Bronchial epithelial cell (primary cell): ENCODE measurements around the gene MYG1. TPM values are rescaled to one million over a fixed set of nuclear protein-coding genes. Genes with fewer than 3 reads are reported as not detected.

Experiments
- DNase-seq: peaks from one replicate; pipeline ENCODE4 v3.0.0-alpha.2; 2010; ENCODE audit warnings: low read depth
- FAIRE-seq: peaks from 2 replicates; lab custom pipeline; 2011; peaks lifted over from hg19 to GRCh38; lab: Jason Lieb, UNC
- H3K27me3 ChIP-seq: 2 replicates; pipeline ENCODE4 v1.5.1; 2011; ENCODE audit warnings: low read length; ENCODE audit not compliant: control insufficient read depth, insufficient read depth
- H3K36me3 ChIP-seq: 2 replicates; pipeline ENCODE4 v1.5.1; 2011; ENCODE audit warnings: low read length; ENCODE audit not compliant: control insufficient read depth, insufficient read depth
- H3K4me3 ChIP-seq: 2 replicates; pipeline ENCODE4 v1.5.1; 2011; ENCODE audit warnings: mild to moderate bottlenecking, low read depth, low read length, control low read depth
- total RNA-seq: library from RNA; depleted of rRNA; stranded (reverse); fragments of >200 nt; gene quantifications from 2 replicates; pipeline ENCODE4 v1.2.1, GENCODE V29; 2014
- TF ChIP-seq, protein P1 (sequence below): IDR thresholded peaks from 2 replicates; pipeline ENCODE4 v1.5.1; 2011; ENCODE audit warnings: mild to moderate bottlenecking, moderate library complexity, low read length, control low read depth, inconsistent platforms; ENCODE audit not compliant: insufficient read depth, severe bottlenecking

MYG1 gene
- total RNA-seq, 1 donor from 2014 or later: 29.7 TPM

DNA sequence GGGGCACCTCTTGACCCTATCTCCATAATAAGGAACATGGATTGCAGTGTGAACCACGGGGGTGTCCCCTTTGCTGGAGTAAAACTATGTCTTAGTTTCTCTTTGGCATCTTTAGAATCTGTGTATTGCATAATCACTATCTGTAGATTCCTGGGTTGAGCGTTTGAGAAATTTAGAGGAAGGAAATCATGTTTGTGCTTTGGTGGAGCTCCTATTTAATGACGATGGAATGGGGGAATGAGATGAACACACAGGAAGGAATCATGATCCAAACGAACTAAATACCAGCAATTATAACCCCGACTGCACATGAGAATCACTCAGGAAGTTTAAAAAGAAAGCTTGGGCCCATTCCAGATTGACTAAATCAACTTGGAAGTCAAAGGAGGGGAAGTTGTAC is 1.3 kb upstream of the MYG1 start:
- peaks cover 11% of the 10 kb centered on the region for H3K36me3 ChIP-seq
- TF ChIP-seq, protein P1, sequence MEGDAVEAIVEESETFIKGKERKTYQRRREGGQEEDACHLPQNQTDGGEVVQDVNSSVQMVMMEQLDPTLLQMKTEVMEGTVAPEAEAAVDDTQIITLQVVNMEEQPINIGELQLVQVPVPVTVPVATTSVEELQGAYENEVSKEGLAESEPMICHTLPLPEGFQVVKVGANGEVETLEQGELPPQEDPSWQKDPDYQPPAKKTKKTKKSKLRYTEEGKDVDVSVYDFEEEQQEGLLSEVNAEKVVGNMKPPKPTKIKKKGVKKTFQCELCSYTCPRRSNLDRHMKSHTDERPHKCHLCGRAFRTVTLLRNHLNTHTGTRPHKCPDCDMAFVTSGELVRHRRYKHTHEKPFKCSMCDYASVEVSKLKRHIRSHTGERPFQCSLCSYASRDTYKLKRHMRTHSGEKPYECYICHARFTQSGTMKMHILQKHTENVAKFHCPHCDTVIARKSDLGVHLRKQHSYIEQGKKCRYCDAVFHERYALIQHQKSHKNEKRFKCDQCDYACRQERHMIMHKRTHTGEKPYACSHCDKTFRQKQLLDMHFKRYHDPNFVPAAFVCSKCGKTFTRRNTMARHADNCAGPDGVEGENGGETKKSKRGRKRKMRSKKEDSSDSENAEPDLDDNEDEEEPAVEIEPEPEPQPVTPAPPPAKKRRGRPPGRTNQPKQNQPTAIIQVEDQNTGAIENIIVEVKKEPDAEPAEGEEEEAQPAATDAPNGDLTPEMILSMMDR: no peak
- no peak overlapping the region for H3K4me3 ChIP-seq
- DNase-seq: peak; percentile 40
- no peaks in the 10 kb centered on the region for H3K27me3 ChIP-seq
- no peak for FAIRE-seq

DNA sequence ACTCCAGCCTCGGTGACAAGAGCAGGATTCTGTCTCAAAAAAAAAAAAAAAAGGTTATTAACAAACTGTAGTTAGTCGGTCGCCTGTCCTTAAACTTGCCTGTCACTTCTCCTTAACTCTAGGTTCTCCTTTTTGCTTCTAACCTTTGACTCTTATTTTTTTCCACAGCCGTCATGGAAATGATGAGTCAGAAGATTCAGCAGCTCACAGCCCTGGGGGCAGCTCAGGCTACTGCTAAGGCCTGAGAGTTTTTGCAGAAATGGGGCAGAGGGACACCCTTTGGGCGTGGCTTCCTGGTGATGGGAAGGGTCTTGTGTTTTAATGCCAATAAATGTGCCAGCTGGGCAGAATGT is 418 bp upstream of the MYG1 start:
- Histone ChIP-seq H3K27me3 (no peaks in the 10 kb centered on the region), H3K4me3 (no peak overlapping the region), H3K36me3 (peaks cover 11% of the 10 kb centered on the region)
- TF ChIP-seq, protein P1: no peak
- FAIRE-seq: no peak
- DNase-seq: peak; percentile 74

DNA sequence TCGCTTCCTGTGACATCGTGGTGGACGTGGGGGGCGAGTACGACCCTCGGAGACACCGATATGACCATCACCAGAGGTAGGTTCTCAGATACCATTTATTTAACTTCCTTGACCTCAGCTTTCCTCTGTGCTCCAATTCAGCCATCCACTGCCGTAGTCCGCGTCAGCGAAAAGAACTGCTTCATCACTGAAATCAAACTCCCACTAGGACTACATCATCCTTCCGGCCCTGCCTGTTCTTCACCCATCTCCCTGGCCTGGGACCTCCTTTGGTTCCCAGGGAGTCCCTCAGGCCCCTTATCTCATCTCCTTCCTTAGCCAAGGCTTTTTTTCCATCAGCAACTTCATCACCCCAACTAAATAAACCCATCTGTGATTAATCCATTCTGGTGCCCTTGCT is 692 bp downstream of the MYG1 start:
- H3K36me3 ChIP-seq: peaks cover 11% of the 10 kb centered on the region
- FAIRE-seq (no peak), DNase-seq (no peak)
- TF ChIP-seq, protein P1: no peak
- H3K4me3 ChIP-seq: peak overlapping the region; percentile 83
- H3K27me3 ChIP-seq: no peaks in the 10 kb centered on the region

DNA sequence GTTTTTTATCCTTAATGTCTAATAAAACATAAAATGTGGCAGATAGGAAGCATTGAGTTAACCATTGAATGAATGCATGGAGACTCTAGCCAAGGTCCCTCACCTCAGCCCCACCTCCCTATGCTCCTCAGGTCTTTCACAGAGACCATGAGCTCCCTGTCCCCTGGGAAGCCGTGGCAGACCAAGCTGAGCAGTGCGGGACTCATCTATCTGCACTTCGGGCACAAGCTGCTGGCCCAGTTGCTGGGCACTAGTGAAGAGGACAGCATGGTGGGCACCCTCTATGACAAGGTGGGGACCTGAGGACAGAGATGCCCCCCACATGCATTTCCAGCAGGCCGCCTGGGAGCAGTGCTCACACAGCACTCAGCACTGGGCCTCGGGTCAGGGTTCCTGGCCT is 3.4 kb downstream of the MYG1 start:
- no peak overlapping the region for H3K4me3 ChIP-seq
- FAIRE-seq: no peak
- TF ChIP-seq, protein P1: no peak
- no peaks in the 10 kb centered on the region for H3K27me3 ChIP-seq
- DNase-seq: no peak
- H3K36me3 ChIP-seq: peaks cover 14% of the 10 kb centered on the region

DNA sequence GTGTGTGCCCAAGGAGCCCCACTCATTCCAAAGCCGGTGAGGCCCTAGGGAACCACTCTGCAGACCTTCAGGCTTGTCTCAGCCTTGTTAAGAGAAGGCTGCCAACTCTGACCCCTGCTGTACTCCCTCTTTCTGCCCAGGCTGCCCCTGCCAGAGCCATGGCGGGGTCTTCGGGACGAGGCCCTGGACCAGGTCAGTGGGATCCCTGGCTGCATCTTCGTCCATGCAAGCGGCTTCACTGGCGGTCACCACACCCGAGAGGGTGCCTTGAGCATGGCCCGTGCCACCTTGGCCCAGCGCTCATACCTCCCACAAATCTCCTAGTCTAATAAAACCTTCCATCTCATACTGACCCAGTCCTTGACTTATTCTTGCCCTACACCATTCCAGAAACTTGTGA is 7.3 kb downstream of the MYG1 start:
- H3K36me3 ChIP-seq: peaks cover 21% of the 10 kb centered on the region
- no peaks in the 10 kb centered on the region for H3K27me3 ChIP-seq
- DNase-seq: no peak
- no peak for FAIRE-seq
- H3K4me3 ChIP-seq: no peak overlapping the region
- TF ChIP-seq, protein P1: no peak

DNA sequence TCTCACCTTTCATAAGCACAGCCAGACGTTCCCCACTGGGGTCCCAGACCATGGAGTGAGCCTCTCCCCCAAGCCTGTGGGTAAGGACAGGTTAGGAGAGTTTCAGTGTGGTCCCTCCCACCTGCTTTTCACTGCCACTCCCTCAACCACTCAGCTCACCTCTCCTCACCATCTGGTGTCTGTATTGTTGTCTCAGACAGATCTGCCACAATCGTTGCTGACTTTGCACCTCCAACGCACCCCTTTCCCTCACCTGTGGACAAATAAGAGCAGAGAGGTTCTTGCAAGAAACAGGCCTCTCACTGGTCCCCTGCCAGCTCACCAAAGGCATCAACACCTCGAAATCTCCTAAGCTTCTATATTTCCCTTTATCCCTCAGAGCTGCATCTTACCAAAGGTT is 8.8 kb downstream of the MYG1 start:
- TF ChIP-seq, protein P1: no peak
- Histone ChIP-seq H3K27me3 (no peaks in the 10 kb centered on the region), H3K36me3 (peaks cover 15% of the 10 kb centered on the region), H3K4me3 (no peak overlapping the region)
- DNase-seq (no peak), FAIRE-seq (no peak)
